Measurements from ENCODE around the gene MMP11. TPM values are rescaled to one million over a fixed set of nuclear protein-coding genes. Genes with fewer than 3 reads are reported as not detected.

MMP11 gene
- total and polyA plus RNA-seq, 2 of the 13 experiments (the other 11 are each of a cell fraction or from before 2014, with no cell fraction given) = 8.9 to 28.6 TPM

DNA sequence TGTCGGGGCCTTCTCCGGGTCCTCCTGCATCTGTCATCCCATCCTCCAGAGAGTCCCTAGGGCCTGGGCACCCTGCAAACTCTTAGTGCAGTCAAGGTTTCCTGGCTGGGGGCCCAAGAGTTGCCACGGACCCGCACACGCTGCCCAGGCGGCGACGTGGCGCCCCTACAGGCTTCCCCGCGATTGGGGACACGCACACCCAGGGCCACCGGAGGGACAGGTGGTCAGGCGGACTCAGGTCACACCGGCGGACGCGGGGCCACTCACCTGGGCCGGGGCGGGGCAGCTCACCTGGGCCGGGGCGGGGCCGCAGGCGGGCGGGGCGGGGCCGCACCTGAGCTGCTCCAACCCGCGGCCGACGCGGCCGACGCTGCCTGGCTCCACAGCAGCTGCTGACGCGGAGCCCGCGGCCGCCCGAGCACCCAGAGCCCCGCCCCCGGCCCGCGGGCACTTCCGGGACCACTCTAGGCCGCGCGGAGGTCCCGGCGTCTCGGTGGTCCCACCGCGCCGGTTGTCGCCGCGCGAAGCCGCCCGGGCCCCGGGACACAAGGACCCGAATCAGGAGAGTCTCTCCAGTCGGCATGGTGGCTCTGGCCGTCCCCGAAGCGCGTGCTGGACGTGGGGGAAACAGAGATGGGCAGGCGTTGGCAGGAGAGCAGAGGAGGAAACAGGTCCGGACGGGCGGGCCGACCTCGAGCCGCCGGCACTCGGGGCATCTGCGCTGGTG lies 21.8 kb upstream of the MMP11 start, which contains the start of gene ZNF70 (continued):
- TF ChIP-seq, protein P1, sequence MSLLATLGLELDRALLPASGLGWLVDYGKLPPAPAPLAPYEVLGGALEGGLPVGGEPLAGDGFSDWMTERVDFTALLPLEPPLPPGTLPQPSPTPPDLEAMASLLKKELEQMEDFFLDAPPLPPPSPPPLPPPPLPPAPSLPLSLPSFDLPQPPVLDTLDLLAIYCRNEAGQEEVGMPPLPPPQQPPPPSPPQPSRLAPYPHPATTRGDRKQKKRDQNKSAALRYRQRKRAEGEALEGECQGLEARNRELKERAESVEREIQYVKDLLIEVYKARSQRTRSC (CRISPR knock-in tag; IDR thresholded peaks at IDR 0.05; ENCODE audit: low read depth) = no peak
- TF ChIP-seq GZF1 (CRISPR knock-in tag; IDR thresholded peaks at IDR 0.05) (no peak; the same call in 1 of the 2 replicates), ZNF569 (CRISPR knock-in tag; IDR thresholded peaks at IDR 0.05; ENCODE audit: borderline replicate concordance) (no peak), FOXM1 (CRISPR knock-in tag; IDR thresholded peaks at IDR 0.05) (no peak), ZNF256 (CRISPR knock-in tag; conservative IDR thresholded peaks at IDR 0.05) (no peak), MAF1 (CRISPR knock-in tag; IDR thresholded peaks at IDR 0.05; ENCODE audit: borderline replicate concordance) (no peak), ZNF234 (CRISPR knock-in tag; conservative IDR thresholded peaks at IDR 0.05) (0 out of 2 replicates have a peak, but pooled peaks have one; percentile 35), TP53 (CRISPR knock-in tag; conservative IDR thresholded peaks at IDR 0.05) (no peak), ZFP36 (IDR thresholded peaks at IDR 0.05; ENCODE audit: borderline replicate concordance, low read depth, low read length, partially characterized antibody) (no peak), KLF11 (CRISPR knock-in tag; IDR thresholded peaks at IDR 0.05) (no peak), IKZF4 (CRISPR knock-in tag; IDR thresholded peaks at IDR 0.05; ENCODE audit: borderline replicate concordance, low read depth, not compliant biosample characterization) (no peak), SMARCC2 (IDR thresholded peaks at IDR 0.05) (no peak), ZFP82 (CRISPR knock-in tag; IDR thresholded peaks at IDR 0.05; ENCODE audit: borderline replicate concordance) (no peak), EHMT2 (IDR thresholded peaks at IDR 0.05; ENCODE audit: borderline replicate concordance, low read depth, low read length) (no peak), ZNF552 (CRISPR knock-in tag; IDR thresholded peaks at IDR 0.05; ENCODE audit: borderline replicate concordance) (0 out of 2 replicates have a peak, but pooled peaks have one; percentile 52)
- TF ChIP-seq, protein P2, sequence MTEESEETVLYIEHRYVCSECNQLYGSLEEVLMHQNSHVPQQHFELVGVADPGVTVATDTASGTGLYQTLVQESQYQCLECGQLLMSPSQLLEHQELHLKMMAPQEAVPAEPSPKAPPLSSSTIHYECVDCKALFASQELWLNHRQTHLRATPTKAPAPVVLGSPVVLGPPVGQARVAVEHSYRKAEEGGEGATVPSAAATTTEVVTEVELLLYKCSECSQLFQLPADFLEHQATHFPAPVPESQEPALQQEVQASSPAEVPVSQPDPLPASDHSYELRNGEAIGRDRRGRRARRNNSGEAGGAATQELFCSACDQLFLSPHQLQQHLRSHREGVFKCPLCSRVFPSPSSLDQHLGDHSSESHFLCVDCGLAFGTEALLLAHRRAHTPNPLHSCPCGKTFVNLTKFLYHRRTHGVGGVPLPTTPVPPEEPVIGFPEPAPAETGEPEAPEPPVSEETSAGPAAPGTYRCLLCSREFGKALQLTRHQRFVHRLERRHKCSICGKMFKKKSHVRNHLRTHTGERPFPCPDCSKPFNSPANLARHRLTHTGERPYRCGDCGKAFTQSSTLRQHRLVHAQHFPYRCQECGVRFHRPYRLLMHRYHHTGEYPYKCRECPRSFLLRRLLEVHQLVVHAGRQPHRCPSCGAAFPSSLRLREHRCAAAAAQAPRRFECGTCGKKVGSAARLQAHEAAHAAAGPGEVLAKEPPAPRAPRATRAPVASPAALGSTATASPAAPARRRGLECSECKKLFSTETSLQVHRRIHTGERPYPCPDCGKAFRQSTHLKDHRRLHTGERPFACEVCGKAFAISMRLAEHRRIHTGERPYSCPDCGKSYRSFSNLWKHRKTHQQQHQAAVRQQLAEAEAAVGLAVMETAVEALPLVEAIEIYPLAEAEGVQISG (CRISPR knock-in tag; IDR thresholded peaks at IDR 0.05) = peak; percentile 99
- TF ChIP-seq, protein P3, sequence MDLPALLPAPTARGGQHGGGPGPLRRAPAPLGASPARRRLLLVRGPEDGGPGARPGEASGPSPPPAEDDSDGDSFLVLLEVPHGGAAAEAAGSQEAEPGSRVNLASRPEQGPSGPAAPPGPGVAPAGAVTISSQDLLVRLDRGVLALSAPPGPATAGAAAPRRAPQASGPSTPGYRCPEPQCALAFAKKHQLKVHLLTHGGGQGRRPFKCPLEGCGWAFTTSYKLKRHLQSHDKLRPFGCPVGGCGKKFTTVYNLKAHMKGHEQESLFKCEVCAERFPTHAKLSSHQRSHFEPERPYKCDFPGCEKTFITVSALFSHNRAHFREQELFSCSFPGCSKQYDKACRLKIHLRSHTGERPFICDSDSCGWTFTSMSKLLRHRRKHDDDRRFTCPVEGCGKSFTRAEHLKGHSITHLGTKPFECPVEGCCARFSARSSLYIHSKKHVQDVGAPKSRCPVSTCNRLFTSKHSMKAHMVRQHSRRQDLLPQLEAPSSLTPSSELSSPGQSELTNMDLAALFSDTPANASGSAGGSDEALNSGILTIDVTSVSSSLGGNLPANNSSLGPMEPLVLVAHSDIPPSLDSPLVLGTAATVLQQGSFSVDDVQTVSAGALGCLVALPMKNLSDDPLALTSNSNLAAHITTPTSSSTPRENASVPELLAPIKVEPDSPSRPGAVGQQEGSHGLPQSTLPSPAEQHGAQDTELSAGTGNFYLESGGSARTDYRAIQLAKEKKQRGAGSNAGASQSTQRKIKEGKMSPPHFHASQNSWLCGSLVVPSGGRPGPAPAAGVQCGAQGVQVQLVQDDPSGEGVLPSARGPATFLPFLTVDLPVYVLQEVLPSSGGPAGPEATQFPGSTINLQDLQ (CRISPR knock-in tag; IDR thresholded peaks at IDR 0.05) = no peak
- TF ChIP-seq, protein P4, sequence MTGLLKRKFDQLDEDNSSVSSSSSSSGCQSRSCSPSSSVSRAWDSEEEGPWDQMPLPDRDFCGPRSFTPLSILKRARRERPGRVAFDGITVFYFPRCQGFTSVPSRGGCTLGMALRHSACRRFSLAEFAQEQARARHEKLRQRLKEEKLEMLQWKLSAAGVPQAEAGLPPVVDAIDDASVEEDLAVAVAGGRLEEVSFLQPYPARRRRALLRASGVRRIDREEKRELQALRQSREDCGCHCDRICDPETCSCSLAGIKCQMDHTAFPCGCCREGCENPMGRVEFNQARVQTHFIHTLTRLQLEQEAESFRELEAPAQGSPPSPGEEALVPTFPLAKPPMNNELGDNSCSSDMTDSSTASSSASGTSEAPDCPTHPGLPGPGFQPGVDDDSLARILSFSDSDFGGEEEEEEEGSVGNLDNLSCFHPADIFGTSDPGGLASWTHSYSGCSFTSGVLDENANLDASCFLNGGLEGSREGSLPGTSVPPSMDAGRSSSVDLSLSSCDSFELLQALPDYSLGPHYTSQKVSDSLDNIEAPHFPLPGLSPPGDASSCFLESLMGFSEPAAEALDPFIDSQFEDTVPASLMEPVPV (CRISPR knock-in tag; IDR thresholded peaks at IDR 0.05) = no peak
- TF ChIP-seq, protein P5, sequence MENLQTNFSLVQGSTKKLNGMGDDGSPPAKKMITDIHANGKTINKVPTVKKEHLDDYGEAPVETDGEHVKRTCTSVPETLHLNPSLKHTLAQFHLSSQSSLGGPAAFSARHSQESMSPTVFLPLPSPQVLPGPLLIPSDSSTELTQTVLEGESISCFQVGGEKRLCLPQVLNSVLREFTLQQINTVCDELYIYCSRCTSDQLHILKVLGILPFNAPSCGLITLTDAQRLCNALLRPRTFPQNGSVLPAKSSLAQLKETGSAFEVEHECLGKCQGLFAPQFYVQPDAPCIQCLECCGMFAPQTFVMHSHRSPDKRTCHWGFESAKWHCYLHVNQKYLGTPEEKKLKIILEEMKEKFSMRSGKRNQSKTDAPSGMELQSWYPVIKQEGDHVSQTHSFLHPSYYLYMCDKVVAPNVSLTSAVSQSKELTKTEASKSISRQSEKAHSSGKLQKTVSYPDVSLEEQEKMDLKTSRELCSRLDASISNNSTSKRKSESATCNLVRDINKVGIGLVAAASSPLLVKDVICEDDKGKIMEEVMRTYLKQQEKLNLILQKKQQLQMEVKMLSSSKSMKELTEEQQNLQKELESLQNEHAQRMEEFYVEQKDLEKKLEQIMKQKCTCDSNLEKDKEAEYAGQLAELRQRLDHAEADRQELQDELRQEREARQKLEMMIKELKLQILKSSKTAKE (CRISPR knock-in tag; IDR thresholded peaks at IDR 0.05; ENCODE audit: borderline replicate concordance) = no peak
